ENCODE data around the gene KDELR3. TPM values are rescaled to one million over a fixed set of nuclear protein-coding genes. Genes with fewer than 3 reads are reported as not detected.

KDELR3 gene
- total RNA-seq, 1 donor from 2014 or later = 4.2 TPM

- ATAC-seq (no peak), DNase-seq (no peak)
- intact Hi-C loops (cut with micrococcal nuclease) = no loop called here
Measured at GRCh38 chr22:38471237-38471636, 3.3 kb downstream of the KDELR3 start.

- intact Hi-C loops (cut with micrococcal nuclease) = no loop called here
- ATAC-seq (no peak), DNase-seq (no peak)
Measured at GRCh38 chr22:38474003-38474607, 6.2 kb downstream of the KDELR3 start.

- intact Hi-C loops (cut with micrococcal nuclease) = no loop called here
- DNase-seq (no peak), ATAC-seq (no peak)
Measured at GRCh38 chr22:38477585-38477984, 9.7 kb downstream of the KDELR3 start.

- intact Hi-C loops (cut with micrococcal nuclease) = no loop called here
- DNase-seq (no peak), ATAC-seq (no peak)
Measured at GRCh38 chr22:38479096-38479837, 11.4 kb downstream of the KDELR3 start.

DNA sequence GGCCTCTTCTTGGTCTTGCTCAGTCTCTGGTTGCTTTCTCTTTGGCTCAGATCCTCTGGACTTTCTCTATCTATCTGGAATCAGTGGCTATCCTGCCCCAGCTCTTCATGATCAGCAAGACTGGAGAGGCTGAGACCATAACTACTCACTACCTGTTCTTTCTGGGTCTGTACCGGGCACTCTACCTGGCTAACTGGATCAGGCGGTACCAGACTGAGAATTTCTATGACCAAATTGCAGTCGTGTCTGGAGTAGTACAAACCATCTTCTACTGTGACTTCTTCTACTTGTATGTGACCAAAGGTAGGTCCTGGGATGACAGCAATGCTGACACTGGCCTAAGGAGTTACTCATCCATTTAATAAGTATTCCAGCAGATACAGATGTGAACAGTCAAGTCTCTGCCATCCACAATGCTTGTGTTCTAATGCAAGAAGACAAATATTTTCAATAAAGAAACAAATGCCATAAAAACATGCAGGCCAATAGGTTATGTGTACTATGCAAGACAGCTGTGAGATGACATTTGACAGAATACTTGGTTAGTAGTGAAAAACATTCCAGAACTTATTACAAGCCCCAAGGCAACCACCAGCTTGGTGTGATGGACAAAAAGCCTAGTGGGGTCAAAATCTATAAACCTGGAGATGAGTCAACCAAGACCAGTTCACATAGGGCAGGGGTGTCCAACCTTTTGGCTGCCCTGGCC is 13.4 kb downstream of the KDELR3 start:
- ATAC-seq = peak; percentile 9
- intact Hi-C loops (cut with micrococcal nuclease) = no loop called here
- no peak for DNase-seq

DNA sequence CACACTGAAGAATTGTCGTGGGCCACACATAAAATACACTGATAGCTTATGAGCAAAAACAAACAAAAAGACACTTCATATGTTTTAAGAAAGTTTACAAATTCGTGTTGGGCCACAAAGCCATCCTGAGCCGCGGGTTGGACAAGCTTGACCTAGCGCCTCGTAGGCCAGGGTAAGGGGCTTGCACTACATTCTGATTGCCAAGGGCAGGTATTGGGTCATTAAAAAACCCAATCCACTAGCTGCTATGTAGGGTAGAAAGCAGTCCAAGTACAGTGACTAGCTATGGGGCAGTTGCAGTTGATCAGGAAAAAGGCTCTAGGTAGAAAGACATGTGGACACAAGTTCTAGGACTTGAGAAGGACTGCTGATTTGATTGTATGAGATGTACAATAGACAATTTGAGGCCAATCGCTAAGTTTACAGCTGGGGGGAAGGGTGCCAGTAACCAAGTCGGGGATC is 14.0 kb downstream of the KDELR3 start:
- ATAC-seq (peak; percentile 11), DNase-seq (no peak)
- intact Hi-C loops (cut with micrococcal nuclease) = no loop called here

DNA sequence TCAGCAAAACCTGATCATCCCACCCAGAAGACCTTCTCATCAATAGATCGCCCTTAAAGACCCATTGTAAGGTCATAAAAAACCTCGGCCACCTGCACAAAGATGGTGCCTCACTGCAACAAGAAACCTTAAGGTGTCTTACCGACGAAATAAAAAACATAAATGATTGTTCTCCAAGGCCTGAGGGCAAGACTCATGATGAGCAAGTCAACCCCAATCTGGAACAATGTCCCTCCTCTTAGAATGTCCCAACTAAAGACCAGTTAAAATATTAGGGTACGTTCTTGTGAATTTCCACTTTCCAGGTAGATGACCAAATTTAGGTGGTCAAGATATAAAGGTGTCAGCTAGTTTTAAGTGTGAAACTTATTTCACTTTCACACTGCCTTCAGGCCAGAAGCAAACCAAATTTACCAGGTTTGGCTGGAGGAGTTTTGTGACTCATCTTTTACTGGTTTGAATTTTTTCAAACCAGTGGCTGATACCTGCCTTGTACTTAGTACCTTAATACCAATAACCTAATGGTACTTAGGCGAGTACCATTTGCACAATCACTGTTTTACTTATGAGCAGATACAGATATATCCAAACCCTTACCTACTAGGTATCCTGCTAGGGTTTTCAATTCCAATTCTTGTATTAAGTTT is 14.9 kb downstream of the KDELR3 start:
- intact Hi-C loops (cut with micrococcal nuclease) = no loop called here
- DNase-seq (no peak), ATAC-seq (no peak)

DNA sequence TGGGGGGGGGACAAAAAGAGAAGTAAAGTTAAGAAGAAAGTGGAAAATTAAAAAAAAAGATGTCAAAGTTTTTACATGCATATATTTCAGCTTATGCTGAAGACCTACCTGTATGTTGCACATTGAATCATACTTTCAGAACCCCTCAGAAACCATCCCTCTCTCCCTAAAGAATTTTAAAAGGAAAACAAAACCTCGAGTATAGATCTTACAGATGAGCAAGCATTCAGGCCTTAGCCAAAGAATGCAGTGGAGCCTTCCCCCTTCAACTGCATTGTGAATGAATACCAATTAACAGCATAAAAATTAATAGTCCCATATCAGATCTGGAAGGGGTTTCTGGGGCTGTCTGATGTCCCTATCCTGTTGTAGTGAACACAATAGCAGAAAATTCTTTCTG is 16.3 kb downstream of the KDELR3 start:
- intact Hi-C loops (cut with micrococcal nuclease) = no loop called here
- ATAC-seq = no peak

DNA sequence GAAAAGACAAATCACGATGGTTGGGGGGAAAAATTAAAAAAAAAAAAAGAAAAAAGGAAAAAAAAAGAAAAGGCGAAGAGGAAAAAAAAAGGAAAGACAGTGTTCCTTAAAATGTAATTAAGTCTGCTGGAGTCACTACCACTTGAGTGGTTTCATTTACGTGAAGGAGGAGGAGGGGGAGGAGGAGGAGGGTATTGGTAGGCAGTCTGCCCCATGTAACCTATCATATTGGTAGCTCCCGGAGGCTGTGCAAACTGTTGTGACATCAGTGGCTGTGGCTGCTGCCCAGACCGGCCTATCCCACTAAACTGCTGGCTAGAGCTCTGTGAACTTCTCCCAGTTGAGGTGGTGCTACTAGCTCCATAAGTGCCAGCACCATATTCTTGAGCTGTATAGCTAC is 17.9 kb downstream of the KDELR3 start:
- peak; percentile 38 for ATAC-seq
- DNase-seq = no peak
- intact Hi-C loops (cut with micrococcal nuclease) = no loop called here

More for the DNA sequence above, 16.3 kb downstream of the KDELR3 start:
- no peak for DNase-seq

DNA sequence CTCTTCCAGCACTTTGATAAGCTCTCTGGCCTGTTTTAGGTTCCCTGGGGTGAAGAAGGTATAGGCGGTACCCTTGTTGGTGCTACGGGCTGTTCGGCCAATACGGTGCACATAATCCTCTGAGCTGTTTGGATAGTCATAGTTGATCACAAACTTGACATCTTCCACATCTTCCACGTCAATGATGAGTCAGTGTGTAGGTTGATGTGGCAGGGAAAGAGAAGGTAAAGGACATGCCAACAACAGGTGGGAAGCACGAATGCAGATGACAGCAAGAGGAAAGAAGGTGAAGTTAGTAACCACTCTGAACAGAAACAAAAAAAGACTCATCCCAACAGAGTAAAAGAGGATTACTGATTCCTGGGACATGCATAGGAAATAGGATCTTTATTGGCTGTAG is 20.1 kb downstream of the KDELR3 start:
- no peak for DNase-seq
- intact Hi-C loops (cut with micrococcal nuclease) = no loop called here
- no peak for ATAC-seq

DNA sequence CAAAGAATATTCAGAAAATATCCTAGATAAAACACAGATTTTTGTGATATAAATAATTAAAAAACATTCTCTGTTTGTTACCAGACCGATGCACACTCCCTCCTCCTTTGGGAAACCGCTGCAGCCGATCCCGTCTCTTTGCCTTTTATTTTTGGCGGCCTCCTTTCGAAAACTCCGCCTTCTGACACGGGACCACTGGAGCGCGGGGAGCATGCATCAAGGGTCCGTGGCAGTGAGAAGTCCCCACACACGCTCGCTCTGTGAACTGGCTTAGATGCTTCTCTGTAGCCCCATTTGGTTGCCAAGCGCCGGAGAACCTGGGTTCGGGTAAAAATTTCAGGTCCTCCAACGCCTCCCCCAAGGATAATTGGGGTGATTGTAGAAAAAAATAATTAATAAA is 21.2 kb downstream of the KDELR3 start:
- intact Hi-C loops (cut with micrococcal nuclease) = no loop called here
- no peak for ATAC-seq
- DNase-seq = no peak

GRCh38 chr22:38489561-38490145 is 21.8 kb downstream of the KDELR3 start:
- intact Hi-C loops (cut with micrococcal nuclease) = no loop called here
- ATAC-seq = no peak
- DNase-seq = no peak

- ATAC-seq (peak; percentile 13), DNase-seq (no peak)
- intact Hi-C loops (cut with micrococcal nuclease) = no loop called here
Measured at GRCh38 chr22:38490475-38490874, 22.6 kb downstream of the KDELR3 start.

DNA sequence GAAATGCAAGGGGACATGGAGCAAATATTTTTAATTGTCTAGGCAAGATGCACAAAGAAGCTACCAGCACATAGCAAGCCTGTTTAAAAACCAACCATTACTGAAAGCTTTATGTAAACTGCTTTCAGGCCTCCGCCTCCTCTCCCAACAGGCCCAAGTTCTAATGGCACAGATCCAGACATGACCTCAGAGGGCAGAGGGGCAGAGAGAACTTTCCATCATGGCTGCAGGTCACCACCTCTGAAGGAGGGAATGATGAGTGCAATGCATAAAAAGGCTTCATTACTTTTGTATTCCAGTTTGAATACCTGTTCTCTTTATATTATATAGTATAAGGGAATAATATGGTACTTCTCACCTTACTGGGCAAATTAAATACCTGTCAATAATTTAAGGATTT is 23.0 kb downstream of the KDELR3 start:
- intact Hi-C loops (cut with micrococcal nuclease) = no loop called here
- peak; percentile 88 for ATAC-seq
- no peak for DNase-seq

DNA sequence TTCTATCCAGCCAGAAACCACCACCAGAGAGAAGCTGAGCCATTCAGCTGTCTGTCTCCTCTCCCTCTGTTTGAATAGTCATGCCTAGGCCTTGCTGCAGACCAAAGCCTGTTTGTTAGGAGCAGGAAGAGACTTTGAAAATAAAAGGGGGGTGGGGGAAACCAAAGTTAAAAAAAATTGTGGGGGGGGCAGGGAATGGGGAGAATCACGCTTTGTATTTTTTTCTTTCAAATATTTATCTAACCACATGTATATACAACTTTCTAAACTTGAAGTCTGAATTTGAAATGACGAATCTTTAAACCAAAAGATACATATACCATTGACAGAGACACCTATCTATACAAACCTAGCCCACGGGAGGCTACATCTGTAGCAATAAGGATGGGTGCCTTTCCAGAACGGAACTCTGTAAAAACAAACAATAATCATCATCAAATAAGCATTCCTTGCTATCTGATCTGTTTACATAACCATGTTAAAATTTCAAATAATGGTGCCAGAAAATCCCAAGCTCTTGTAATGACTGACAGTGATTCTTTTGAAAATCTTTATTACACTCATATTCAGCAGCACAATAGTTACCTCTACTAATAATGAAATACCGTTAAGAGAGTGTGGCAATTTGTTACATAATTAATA is 23.9 kb downstream of the KDELR3 start:
- intact Hi-C loops (cut with micrococcal nuclease) = no loop called here
- no peak for ATAC-seq
- no peak for DNase-seq

DNA sequence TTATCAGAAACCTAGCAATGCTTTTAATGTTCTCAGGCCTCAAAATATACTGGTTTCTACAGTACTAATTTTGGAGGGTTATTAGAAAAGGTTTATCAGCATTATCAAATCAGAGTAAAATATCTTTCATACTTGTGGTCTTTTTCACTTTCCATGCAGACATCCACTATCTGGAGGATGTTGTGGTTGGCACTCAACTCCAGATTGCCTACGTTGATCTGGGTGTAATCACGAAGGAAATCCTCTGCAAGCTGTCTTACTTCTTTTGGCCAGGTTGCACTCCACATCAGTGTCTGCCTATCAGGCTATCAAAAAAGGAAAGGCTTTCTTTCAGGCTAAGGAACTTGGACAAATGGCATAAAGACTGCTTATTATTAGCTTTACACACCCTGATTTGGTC is 26.6 kb downstream of the KDELR3 start:
- DNase-seq = no peak
- intact Hi-C loops (cut with micrococcal nuclease) = no loop called here

DNA sequence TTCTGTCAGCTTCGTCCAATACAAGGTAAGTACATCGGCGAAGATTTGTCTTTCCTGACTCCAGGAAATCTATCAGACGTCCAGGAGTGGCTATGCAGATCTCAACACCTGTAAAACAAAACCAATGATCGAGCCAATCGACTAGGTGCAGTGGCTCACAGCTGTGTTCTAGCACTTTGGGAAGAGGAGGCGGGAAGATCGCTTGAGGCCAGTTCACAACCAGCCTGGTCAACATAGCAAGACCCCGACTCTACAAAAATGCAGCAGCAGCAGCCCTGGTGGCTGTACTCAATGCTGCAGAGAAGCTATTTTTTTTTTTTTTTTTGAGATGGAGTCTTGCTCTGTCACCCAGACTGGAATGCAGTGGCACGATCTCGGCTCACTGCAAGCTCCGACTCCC is 27.0 kb downstream of the KDELR3 start:
- intact Hi-C loops (cut with micrococcal nuclease) = no loop called here
- DNase-seq (no peak), ATAC-seq (no peak)

More for the DNA sequence above, 26.6 kb downstream of the KDELR3 start:
- ATAC-seq = no peak

DNA sequence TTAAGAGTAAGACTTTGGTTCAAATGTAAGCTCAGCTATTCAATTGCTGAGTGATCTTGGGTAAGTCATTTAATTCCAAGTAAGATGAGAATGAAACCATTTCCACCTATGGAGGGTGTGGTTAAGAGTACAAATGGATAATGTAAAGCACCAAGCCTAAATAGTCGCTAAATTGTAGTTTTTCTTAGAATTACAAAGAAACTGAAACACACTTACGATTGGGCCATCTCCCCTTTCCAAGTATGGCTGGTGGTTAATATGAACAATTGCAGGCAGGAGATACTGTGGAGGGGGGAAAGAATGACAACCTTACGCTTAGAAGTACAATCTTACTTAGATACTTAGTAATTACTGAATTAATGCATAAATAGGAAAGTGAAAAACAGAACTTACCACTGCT is 30.0 kb downstream of the KDELR3 start:
- ATAC-seq = no peak
- no peak for DNase-seq
- intact Hi-C loops (cut with micrococcal nuclease) = no loop called here

Measured in left ventricle myocardium superior (tissue), 1 donor.